ENCODE data around the gene ZNF385A. TPM values are rescaled to one million over a fixed set of nuclear protein-coding genes. Genes with fewer than 3 reads are reported as not detected.

The ZNF385A gene
- total and polyA plus RNA-seq, 9 of the 15 experiments (the other 6 are each of a cell fraction or from before 2014, with no cell fraction given), result 1.0 to 111 (median 7.7) TPM

- no peak; the same call in 1 of the 2 replicates for TF ChIP-seq RNF219 (CRISPR knock-in tag; IDR thresholded peaks at IDR 0.05)
- TF ChIP-seq ZBTB40 (IDR thresholded peaks at IDR 0.05), result 0 out of 2 replicates have a peak, but pooled peaks have one; percentile 1
- TF ChIP-seq ZBTB40 (CRISPR knock-in tag; IDR thresholded peaks at IDR 0.05), result no peak
These were observed 25.4 kb downstream of the ZNF385A start (continued) for GRCh38 chr12:54358945-54359761.
